GM21825 (cell line): ENCODE results near the gene TARP.

ENCODE experiments used
- ATAC-seq: cut with Tn5 transposase; IDR thresholded peaks from one replicate; pipeline ENCODE4 v1.9.1; 2021; ENCODE audit warnings: mild to moderate bottlenecking, moderate library complexity; ENCODE audit not compliant: unreplicated experiment

The TARP gene

GRCh38 chr7:38222481-38223096, 50.8 kb downstream of the TARP start:
- ATAC-seq: peak; percentile 55

DNA sequence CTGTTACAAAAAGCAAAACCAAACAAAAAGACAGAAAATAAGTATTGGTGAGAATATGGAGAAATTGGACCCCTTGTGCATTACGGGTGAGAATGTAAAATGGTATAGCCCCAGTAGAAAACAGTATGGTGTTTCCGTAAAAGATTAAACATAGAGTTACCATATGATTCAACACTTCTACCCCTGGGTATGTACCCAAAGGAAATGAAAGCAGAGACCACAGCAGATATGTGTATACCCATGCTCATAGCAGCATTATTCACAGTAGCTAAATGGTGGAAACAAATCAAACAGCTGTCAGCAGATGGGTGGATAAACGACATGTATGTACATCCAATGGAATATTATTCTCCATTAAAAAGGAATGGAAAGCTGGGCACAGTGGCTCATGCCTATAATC, 53.0 kb downstream of the TARP start:
- no peak for ATAC-seq

DNA sequence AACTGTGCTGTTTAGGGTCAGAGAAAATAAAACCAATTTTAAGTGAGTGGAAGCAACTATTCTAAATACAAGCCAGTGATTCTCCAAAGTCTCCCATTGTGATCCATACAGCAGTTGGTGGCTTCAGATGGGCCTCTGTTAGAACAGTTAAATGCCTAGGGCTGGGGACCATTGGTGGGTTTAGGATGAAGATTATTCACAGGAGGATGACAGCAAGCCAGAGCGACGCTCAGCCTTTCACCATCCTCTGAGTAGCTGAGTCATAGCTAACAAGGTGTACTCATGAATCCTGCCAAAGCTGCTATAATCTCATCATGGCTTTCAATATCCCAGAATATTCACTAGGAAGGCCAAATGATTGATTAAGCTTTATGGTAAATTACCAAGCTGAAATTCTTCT, 55.8 kb downstream of the TARP start:
- ATAC-seq: no peak

- peak; percentile 80 for ATAC-seq
These were observed 57.4 kb downstream of the TARP start for GRCh38 chr7:38215735-38216670.

DNA sequence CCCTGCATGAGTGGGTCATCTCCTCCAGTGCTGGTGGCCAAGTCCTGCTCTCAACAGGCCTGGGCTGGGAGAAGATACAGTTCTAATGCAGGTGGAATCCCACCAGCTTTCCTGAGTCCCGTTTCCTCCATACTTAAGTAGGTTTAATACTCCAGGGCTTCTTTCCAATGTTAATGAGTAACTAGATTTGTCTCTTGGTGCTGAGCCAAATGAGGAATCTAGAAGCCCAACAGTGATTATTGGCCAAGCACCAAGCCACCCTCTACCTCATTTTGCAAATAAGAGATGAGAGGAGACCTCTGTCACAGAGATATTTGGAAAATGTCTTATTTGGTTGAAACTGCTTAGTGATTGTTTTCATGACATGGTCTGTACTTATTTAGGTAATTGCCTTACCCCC, 58.3 kb downstream of the TARP start:
- ATAC-seq: no peak

- ATAC-seq: no peak
These were observed 61.5 kb downstream of the TARP start for GRCh38 chr7:38211940-38212339.

DNA sequence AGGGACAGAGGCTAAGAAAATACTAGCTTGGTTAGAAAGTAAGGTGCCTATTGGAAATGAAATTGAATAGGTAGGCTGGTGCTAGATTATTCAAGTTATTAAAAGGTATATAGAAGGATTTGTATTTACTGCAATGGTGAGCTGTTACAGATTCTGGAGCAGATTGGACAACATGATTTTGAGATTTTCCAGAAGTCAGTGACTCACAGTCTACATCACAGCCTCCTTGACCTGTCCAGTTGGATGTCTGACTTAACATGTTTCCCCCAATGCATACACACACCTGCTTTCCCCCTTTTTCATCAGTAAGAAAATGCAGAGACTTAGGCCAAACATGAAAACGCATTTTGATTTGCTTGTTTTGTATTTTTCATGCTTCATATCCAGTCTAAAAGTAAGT, 62.0 kb downstream of the TARP start:
- no peak for ATAC-seq
